Limb (tissue), 2 donors: ENCODE measurements around the gene UVSSA.
"Not testable (repeated sequence)": the region's sequence is repeated elsewhere in the genome, so short reads cannot be mapped to it uniquely, and the experiment has no call there.

Experiments used
- DNase-seq, 2 donors: peaks; one replicate each; pipeline ENCODE4 v3.0.0-alpha.2; 2016; ENCODE audit errors: extremely low spot score in 2 of 2

The UVSSA gene

DNA sequence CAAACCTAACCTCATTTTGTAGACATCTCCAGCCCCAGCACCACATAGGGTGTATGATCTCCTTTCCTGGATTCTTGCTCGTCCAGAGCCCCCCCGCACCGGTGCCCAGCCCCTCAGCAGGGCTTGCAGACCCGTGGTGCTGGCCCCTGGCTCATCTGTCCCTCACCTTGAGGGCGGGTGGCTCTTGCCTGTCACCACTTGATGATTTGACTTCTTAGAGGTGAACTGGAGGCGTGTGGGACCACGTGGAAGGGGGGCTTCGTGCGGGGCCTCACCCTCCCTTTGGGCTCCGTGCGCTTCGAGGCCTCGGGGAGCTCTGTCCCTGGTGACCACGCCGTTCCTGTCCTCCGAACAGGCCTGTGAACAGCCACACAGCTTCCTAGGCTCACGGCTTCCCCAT is 15.5 kb downstream of the UVSSA start:
- no peak for DNase-seq

GRCh38 chr4:1363513-1363912 is 16.5 kb downstream of the UVSSA start:
- no peak for DNase-seq

GRCh38 chr4:1364217-1364616 is 17.2 kb downstream of the UVSSA start:
- DNase-seq: no peak

DNA sequence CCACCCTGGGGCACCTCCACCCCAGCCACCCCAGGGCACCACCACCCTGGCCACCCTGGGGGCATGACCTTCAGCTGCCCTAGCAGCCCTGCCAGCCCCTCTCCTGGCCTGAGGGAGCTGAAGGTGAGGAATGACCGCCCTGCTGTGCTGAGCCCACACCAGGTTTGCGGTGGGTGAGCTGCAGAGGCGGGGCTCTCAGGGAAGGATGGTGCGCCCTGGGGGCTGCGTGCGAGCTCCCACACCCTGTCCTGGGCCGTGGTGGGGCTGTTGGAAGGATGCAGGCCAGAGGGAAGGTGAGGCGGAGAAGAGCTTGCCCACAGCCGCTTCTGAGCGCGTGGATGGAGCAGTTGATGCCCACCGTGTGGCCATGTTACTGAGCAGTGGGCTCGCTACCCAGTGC is 17.7 kb downstream of the UVSSA start:
- no peak for DNase-seq

- peak in 1 of 2 donors; percentile 27 for DNase-seq
These were observed 18.5 kb downstream of the UVSSA start for GRCh38 chr4:1365271-1366178.

DNA sequence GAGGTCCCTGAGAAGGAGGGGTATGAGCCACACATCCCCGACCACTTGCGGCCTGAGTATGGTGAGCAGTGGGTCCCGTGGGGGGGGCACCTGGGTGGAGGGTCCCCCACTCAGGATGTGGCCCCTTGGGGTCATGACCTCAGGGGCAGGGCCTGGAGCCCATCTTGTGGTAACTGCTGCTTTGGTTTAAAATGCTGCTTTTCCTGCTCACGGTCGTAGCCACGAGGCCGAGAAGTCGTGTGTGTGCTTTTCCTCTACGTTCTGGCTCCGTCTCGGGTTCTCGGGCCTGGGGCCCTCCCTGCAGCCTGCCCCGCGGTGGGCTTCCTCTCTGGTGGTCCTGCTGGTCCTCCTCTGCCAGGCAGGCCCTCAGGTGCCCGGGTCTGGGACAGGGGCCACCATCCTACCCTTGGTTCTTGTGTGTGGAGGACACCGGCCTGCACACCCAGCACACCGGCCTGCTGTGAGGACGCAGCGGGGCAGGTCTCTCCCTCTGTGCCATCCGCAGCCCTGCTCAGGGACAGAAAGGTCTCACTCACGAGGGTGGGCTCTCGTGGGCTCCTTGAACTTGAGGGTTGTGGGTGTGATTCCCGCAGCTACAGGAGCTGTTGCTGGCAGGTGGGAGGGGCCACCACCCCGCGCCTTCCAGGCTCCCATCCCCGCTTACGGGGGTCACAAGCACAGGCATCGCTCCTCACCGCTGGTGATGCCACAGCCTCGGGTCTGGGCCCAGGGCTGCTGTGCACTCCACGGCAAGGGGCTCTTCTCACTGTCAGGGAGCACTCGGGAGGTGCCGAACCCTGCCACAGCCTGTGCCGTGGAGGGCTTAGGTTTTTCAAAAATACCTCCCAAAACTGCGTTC is 19.6 kb downstream of the UVSSA start:
- peak in 1 of 2 donors; percentile 28 for DNase-seq

DNA sequence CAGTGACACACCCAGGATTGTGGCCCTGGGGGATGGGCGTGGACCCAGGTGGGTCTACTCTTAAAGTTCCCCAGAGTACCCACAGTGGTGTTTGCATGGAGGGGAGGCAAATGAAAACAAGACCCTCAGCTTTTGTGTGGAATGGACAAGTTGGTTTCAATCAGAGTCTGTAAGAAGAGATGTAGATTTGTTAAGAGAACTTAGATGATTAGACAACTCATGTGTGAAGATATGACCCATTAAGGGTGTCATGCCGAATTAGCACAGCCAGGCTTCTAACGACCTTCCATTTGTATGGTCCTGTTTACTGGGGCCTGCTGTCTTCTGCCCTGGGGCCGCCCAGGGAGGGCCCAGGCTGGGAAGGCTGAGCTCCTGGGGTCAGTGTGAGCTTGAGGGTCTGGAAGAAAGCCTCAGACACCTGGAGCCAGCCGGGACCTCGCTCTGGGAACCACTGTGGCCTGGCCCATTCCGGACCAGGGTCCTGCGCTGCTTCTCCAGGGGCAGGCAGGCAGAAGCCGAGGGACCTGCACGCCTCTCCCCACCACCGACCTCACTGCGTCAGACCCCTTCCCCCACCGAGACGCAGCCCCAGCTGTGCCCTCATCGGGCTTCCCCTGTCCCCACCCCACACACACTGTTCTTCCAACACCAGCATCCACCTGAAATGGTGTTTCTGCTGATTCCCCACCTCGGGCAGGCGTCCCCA is 20.4 kb downstream of the UVSSA start:
- DNase-seq: no peak

GRCh38 chr4:1367936-1368289 is 20.9 kb downstream of the UVSSA start:
- DNase-seq: no peak

- DNase-seq: peak in 1 of 2 donors; percentile 10
These were observed 21.5 kb downstream of the UVSSA start for GRCh38 chr4:1368421-1369090.

GRCh38 chr4:1369091-1369450 is 22.1 kb downstream of the UVSSA start:
- peak in 1 of 2 donors; percentile 27 for DNase-seq

- peak in 1 of 2 donors; percentile 23 for DNase-seq
These were observed 22.6 kb downstream of the UVSSA start for GRCh38 chr4:1369479-1370079.

DNA sequence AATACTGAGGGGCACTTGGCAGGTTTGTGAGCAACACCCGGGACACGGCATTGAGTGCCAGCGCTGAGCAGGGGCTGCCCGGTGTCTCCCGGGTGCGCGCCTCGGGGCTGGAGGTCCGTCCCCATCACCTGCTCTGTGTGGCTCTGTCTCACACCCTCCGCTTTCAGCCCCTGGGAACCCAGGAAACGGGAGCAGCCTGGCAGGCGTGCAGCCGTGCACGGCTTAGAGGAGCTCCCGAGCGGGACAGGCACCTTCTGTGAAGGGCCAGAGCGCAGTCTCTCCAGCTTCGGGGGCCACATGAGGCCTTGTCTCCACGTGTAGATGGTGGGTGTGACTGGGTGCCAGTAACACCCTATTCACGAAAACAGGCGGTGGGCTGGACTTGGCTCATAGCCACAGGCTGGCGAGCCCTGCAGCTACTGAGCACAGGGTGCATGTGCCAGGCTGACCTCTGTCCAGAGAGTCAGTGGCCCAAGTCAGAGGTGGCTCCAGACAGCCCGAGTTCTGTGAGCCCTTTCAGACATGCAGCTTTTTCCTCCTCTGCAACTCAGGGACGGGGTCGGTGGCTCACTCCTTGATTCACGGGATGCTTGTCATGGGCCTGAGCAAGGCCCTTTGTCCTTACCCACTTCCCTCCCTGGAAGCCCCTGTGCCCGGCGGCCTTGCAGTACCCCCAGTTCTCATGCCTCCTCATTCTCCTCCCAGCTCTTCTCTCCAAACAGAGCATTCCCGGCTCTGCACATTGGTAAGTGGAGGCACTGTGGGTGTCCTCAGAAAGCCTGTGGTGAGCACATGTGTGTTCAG is 23.5 kb downstream of the UVSSA start:
- DNase-seq: peak in 1 of 2 donors; percentile 23

DNA sequence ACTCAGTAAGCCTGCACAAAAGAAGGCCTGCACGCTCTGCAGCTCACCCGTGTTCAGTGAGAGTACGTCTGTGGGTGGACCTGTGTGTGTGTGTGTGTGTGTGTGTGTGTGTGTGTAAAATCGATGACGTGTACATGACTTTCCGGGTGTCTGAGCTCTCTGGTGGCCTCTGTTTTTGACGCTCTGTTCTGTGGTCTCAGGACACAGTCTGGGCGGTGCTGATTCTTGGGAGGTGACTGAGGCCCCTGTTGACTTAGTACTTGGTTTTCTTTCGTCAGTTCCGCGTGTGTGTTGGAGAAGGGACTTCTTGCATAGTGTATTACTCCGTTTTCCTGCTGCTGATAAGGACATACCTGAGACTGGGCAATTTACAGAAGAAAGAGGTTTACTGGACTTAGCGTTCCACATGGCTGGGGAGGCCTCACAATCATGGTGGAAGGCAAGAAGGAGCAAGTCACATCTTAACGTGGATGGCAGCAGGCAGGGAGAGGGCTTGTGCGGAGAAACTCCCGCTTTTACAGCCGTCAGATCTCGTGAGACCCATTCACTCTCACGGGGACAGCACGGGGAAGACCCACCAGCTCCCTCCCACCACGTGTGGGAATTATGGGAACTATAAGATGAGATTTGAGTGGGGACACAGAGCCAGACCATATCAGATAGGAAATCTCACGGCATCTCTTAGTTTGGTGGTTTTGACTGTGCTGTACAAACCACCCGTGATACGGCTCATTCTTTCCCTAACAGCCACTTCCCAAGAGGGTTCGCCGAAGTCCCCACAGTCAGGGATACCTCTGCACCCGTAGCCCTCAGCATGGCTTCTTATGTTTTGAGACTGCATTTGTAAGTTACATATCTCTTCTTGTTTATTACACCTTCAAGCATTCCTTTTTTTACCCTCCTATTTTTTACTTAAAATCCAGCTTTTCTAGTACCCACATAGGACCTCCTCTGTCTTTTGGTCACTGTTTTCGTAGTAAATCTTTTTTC is 24.5 kb downstream of the UVSSA start:
- DNase-seq: no peak

- DNase-seq: not testable (repeated sequence)
These were observed 25.6 kb downstream of the UVSSA start for GRCh38 chr4:1372576-1372975.

DNA sequence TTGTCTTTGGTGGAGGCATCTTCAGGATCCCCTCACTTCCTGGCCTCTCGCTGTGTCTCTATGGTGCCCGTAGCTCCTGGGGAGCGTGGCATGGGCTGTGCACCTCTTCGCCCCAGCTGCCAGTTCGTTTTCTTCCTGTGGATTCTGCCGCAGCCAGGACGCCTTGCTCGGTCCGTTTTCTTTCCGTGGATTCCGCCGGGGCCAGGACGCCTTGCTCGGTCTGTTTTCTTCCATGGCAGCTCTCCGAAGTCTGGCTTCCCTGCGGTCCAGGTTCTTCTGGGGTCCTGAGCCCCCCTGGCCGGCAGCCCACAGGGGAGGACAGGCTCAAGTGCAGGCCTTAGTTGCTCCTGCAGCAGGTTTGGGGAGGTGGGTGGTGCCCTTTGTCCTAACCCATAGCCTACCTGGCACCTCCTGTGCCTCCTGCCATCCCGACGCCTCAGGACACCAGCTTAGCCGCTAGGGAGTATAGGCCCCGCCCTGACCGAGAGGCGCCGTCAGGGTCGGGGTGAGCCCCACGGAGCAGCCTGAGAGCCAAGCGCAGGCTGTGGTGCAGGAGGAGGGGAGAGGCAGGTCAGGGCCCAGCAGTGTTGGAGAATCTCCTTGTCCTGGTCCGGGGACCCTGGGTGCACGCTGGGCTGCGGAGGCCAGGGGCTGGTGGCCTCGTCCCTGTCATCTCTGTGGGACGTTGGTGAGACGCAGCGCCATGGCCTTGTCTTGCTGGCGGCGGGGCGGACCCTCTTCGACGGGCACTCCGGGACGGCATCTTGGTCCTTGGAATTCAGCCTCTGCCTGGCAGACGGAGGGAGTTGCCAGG is 27.1 kb downstream of the UVSSA start:
- peak in 1 of 2 donors; percentile 20 for DNase-seq

- DNase-seq: peak in 1 of 2 donors; percentile 12
These were observed 27.7 kb downstream of the UVSSA start for GRCh38 chr4:1374706-1375045.

GRCh38 chr4:1375051-1375721 is 28.2 kb downstream of the UVSSA start:
- peak in 1 of 2 donors; percentile 21 for DNase-seq
